TTC549 (cell line): ENCODE data around the gene PKD1.

ENCODE experiments used
- FAIRE-seq: peaks from 2 replicates; lab custom pipeline; 2012; peaks lifted over from hg19 to GRCh38; lab: Jason Lieb, UNC

PKD1 gene

GRCh38 chr16:2071454-2072202 lies 64.1 kb downstream of the PKD1 start:
- no peak for FAIRE-seq

GRCh38 chr16:2070576-2071453 lies 64.9 kb downstream of the PKD1 start:
- no peak for FAIRE-seq

GRCh38 chr16:2066139-2066538 lies 69.6 kb downstream of the PKD1 start:
- FAIRE-seq, result no peak

- no peak for FAIRE-seq
Measured at GRCh38 chr16:2064368-2064945, 71.2 kb downstream of the PKD1 start.

GRCh38 chr16:2063861-2064260 lies 71.8 kb downstream of the PKD1 start:
- FAIRE-seq, result no peak

- no peak for FAIRE-seq
Measured at GRCh38 chr16:2062801-2063200, 72.9 kb downstream of the PKD1 start.

- no peak for FAIRE-seq
Measured at GRCh38 chr16:2061526-2061925, 74.2 kb downstream of the PKD1 start.

- FAIRE-seq, result no peak
Measured at GRCh38 chr16:2061023-2061422, 74.7 kb downstream of the PKD1 start.

- no peak for FAIRE-seq
Measured at GRCh38 chr16:2060346-2060745, 75.4 kb downstream of the PKD1 start.

GRCh38 chr16:2058872-2059271 lies 76.8 kb downstream of the PKD1 start:
- FAIRE-seq, result no peak

- FAIRE-seq, result no peak
Measured at GRCh38 chr16:2058420-2058819, 77.3 kb downstream of the PKD1 start.

GRCh38 chr16:2057438-2057837 lies 78.3 kb downstream of the PKD1 start:
- FAIRE-seq, result no peak

GRCh38 chr16:2056681-2057407 lies 78.9 kb downstream of the PKD1 start:
- no peak for FAIRE-seq

GRCh38 chr16:2056077-2056476 lies 79.6 kb downstream of the PKD1 start:
- no peak for FAIRE-seq

- FAIRE-seq, result no peak
Measured at GRCh38 chr16:2054543-2055245, 81.0 kb downstream of the PKD1 start.

GRCh38 chr16:2053897-2054296 lies 81.8 kb downstream of the PKD1 start:
- FAIRE-seq, result no peak

GRCh38 chr16:2053211-2053610 lies 82.5 kb downstream of the PKD1 start:
- no peak for FAIRE-seq

GRCh38 chr16:2048116-2048543 lies 87.6 kb downstream of the PKD1 start:
- FAIRE-seq, result no peak

- no peak for FAIRE-seq
Measured at GRCh38 chr16:2047330-2048115, 88.2 kb downstream of the PKD1 start, which contains the start of the genes NTHL1 and TSC2. Gene NTHL1, minus strand, starts transcription at chr16:2047834. Its CDS starts 11 bp downstream, at chr16:2047823. Gene TSC2, plus strand, starts transcription at chr16:2047985. Its CDS starts 631 bp downstream, at chr16:2048616.

- no peak for FAIRE-seq
Measured at GRCh38 chr16:2046893-2047329, 88.8 kb downstream of the PKD1 start.
